GOT3 (cell line): Measurements from ENCODE around the gene SLF2.

Source experiments
- DNase-seq: peaks from one replicate; lab custom pipeline; 2025; ENCODE audit warnings: mixed read lengths; lab: John Stamatoyannopoulos, UW

The SLF2 gene

GRCh38 chr10:100902622-100903021, 10.1 kb upstream of the SLF2 start:
- DNase-seq = no peak

- no peak for DNase-seq
Observed at GRCh38 chr10:100904917-100905316, 7.8 kb upstream of the SLF2 start.

- no peak for DNase-seq
Observed at GRCh38 chr10:100907175-100907574, 5.6 kb upstream of the SLF2 start.

GRCh38 chr10:100907773-100908363, 4.9 kb upstream of the SLF2 start:
- DNase-seq = no peak

- no peak for DNase-seq
Observed at GRCh38 chr10:100908378-100908777, 4.4 kb upstream of the SLF2 start.

GRCh38 chr10:100909501-100910263, 3.1 kb upstream of the SLF2 start:
- no peak for DNase-seq

GRCh38 chr10:100911472-100911871, 1.3 kb upstream of the SLF2 start:
- DNase-seq = no peak

GRCh38 chr10:100912013-100912604, 654 bp upstream of the SLF2 start:
- no peak for DNase-seq

GRCh38 chr10:100913470-100913865, 705 bp downstream of the SLF2 start:
- DNase-seq = no peak

GRCh38 chr10:100917071-100917470, 4.3 kb downstream of the SLF2 start:
- no peak for DNase-seq

- no peak for DNase-seq
Observed at GRCh38 chr10:100923580-100923979, 10.8 kb downstream of the SLF2 start.

GRCh38 chr10:100927266-100927665, 14.5 kb downstream of the SLF2 start:
- DNase-seq = no peak

GRCh38 chr10:100928039-100928438, 15.3 kb downstream of the SLF2 start:
- DNase-seq = no peak

GRCh38 chr10:100930368-100930767, 17.6 kb downstream of the SLF2 start:
- no peak for DNase-seq

- DNase-seq = no peak
Observed at GRCh38 chr10:100934084-100934659, 21.4 kb downstream of the SLF2 start.

- no peak for DNase-seq
Observed at GRCh38 chr10:100939763-100940344, 27.1 kb downstream of the SLF2 start.

GRCh38 chr10:100942229-100942628, 29.5 kb downstream of the SLF2 start:
- no peak for DNase-seq

GRCh38 chr10:100943508-100943907, 30.7 kb downstream of the SLF2 start:
- DNase-seq = no peak

GRCh38 chr10:100945754-100946153, 33.0 kb downstream of the SLF2 start:
- no peak for DNase-seq

GRCh38 chr10:100948916-100949315, 36.2 kb downstream of the SLF2 start:
- DNase-seq = no peak

- no peak for DNase-seq
Observed at GRCh38 chr10:100960251-100960650, 47.5 kb downstream of the SLF2 start.

GRCh38 chr10:100962351-100963080, 49.8 kb downstream of the SLF2 start:
- no peak for DNase-seq
